HepG2 (cell line): ENCODE results near the gene ZNF512B. TPM values are rescaled to one million over a fixed set of nuclear protein-coding genes. Genes with fewer than 3 reads are reported as not detected.
A peak's percentile ranks its signal among the peaks of the same experiment; 100 is the strongest.

Experiments used
- AKAP8 ChIP-seq: sonication (generic); formaldehyde crosslinking; IDR thresholded peaks from 2 replicates; pipeline ENCODE4 v1.5.1; 2020; ENCODE audit warnings: mild to moderate bottlenecking, missing genetic modification reagents
- BHLHE40 ChIP-seq: IDR thresholded peaks from 2 replicates; pipeline ENCODE4 v1.6.1; 2011; ENCODE audit warnings: low read length, improper control_type of control experiment
- CENPT ChIP-seq: sonication (generic); formaldehyde crosslinking; IDR thresholded peaks from 2 replicates; pipeline ENCODE4 v1.8.0; 2022; ENCODE audit warnings: low read depth, mild to moderate bottlenecking, moderate library complexity, missing genetic modification reagents
- EED ChIP-seq: sonication (generic); formaldehyde crosslinking; IDR thresholded peaks from 2 replicates; pipeline ENCODE4 v1.5.0; 2020; ENCODE audit warnings: mild to moderate bottlenecking, missing genetic modification reagents
- FOXK1 ChIP-seq: sonication (generic); formaldehyde crosslinking; IDR thresholded peaks from 2 replicates; pipeline ENCODE4 v1.4.0; 2020; ENCODE audit warnings: low read depth, missing genetic modification reagents, borderline replicate concordance
- HDAC2 ChIP-seq: sonication (generic); formaldehyde crosslinking; IDR thresholded peaks from 2 replicates; pipeline ENCODE4 v1.4.0; 2020; ENCODE audit warnings: missing genetic modification reagents
- IRF1 ChIP-seq: sonication (generic); formaldehyde crosslinking; IDR thresholded peaks from 2 replicates; pipeline ENCODE4 v1.4.0; 2020; ENCODE audit warnings: low read depth, mild to moderate bottlenecking, missing genetic modification reagents
- MLX ChIP-seq: IDR thresholded peaks from 2 replicates; pipeline ENCODE4 v1.6.1; 2016
- NR2F2 ChIP-seq: IDR thresholded peaks from 2 replicates; pipeline ENCODE4 v1.6.1; 2012; ENCODE audit warnings: low read depth, inconsistent platforms, borderline replicate concordance
- RELA ChIP-seq: sonication (generic); formaldehyde crosslinking; IDR thresholded peaks from 2 replicates; pipeline ENCODE4 v1.4.0; 2020; ENCODE audit warnings: missing genetic modification reagents
- RFXAP ChIP-seq: sonication (generic); formaldehyde crosslinking; IDR thresholded peaks from 2 replicates; pipeline ENCODE4 v1.4.0; 2020; ENCODE audit warnings: missing genetic modification reagents, borderline replicate concordance
- SAFB2 ChIP-seq: sonication (generic); formaldehyde crosslinking; IDR thresholded peaks from 2 replicates; pipeline ENCODE4 v1.5.1; 2020; ENCODE audit warnings: missing genetic modification reagents, low read depth, mild to moderate bottlenecking, borderline replicate concordance
- SNRNP70 ChIP-seq: fragments of 200-400 bp; formaldehyde crosslinking; IDR thresholded peaks from 2 replicates; pipeline ENCODE4 v1.6.1; 2017; ENCODE audit warnings: mild to moderate bottlenecking, low read depth, low read length, moderate library complexity
- STAG1 ChIP-seq: sonication (generic); formaldehyde crosslinking; IDR thresholded peaks from 2 replicates; pipeline ENCODE4 v1.4.0; 2020; ENCODE audit warnings: missing genetic modification reagents
- THYN1 ChIP-seq: sonication (generic); formaldehyde crosslinking; IDR thresholded peaks from 2 replicates; pipeline ENCODE4 v1.8.1; 2023; ENCODE audit warnings: low read depth, mild to moderate bottlenecking, moderate library complexity, missing genetic modification reagents, borderline replicate concordance
- ZFP36L1 ChIP-seq: sonication (generic); formaldehyde crosslinking; IDR thresholded peaks from 2 replicates; pipeline ENCODE4 v1.8.0; 2022; ENCODE audit warnings: mild to moderate bottlenecking, missing genetic modification reagents, moderate library complexity
- ZNF101 ChIP-seq: sonication (generic); formaldehyde crosslinking; IDR thresholded peaks from 2 replicates; pipeline ENCODE4 v1.4.0; 2020; ENCODE audit warnings: mild to moderate bottlenecking, low read depth, missing genetic modification reagents, borderline replicate concordance
- ZNF124 ChIP-seq: sonication (generic); formaldehyde crosslinking; IDR thresholded peaks from 2 replicates; pipeline ENCODE4 v1.4.0; 2020; ENCODE audit warnings: missing genetic modification reagents
- ZNF232 ChIP-seq: sonication (generic); formaldehyde crosslinking; IDR thresholded peaks from 2 replicates; pipeline ENCODE4 v1.4.0; 2020; ENCODE audit warnings: missing genetic modification reagents, borderline replicate concordance
- ZNF44 ChIP-seq: sonication (generic); formaldehyde crosslinking; IDR thresholded peaks from 2 replicates; pipeline ENCODE4 v1.5.1; 2020; ENCODE audit warnings: mild to moderate bottlenecking, missing genetic modification reagents
- ZNF451 ChIP-seq: sonication (generic); formaldehyde crosslinking; IDR thresholded peaks from 2 replicates; pipeline ENCODE4 v1.5.0; 2020; ENCODE audit warnings: mild to moderate bottlenecking, missing genetic modification reagents
- ZNF543 ChIP-seq: sonication (generic); formaldehyde crosslinking; IDR thresholded peaks from 2 replicates; pipeline ENCODE4 v1.4.0; 2020; ENCODE audit warnings: mild to moderate bottlenecking, missing genetic modification reagents
- polyA plus RNA-seq, 8 experiments: library from polyadenylated mRNA; depleted of rRNA in 3 of 8; stranded (reverse) in 7 of 8; unstranded in 1 of 8; fragments of >200 nt; fragmentation: Illumina TruSeq in 4 of 8; extraction: Trizol in 4 of 8; gene quantifications; 2 replicates each; pipeline versions ENCODE4 v1.2.1 to v1.2.3, GENCODE V29; 2011 to 2016; ENCODE audit warnings: low read depth in 4 of 8, missing spikeins in 1 of 8, mixed read lengths in 1 of 8; ENCODE audit not compliant: insufficient read depth in 1 of 8
- total RNA-seq, 5 experiments: library from RNA; depleted of rRNA; stranded (reverse); fragments of >200 nt; fragmentation: Illumina TruSeq; extraction: Trizol; gene quantifications; 2 replicates each; pipeline ENCODE4 v1.2.3, GENCODE V29; 2016; ENCODE audit warnings: low read depth in 1 of 5
- TF ChIP-seq, protein P1 (sequence below): sonication (generic); formaldehyde crosslinking; IDR thresholded peaks from 2 replicates; pipeline ENCODE4 v1.4.0; 2020; ENCODE audit warnings: mild to moderate bottlenecking, low read depth, missing genetic modification reagents

The ZNF512B gene
- total and polyA plus RNA-seq, 2 of the 13 experiments (the other 11 are each of a cell fraction or from before 2014, with no cell fraction given), result 11.5 to 30.6 TPM

- no peak for TF ChIP-seq STAG1 (CRISPR knock-in tag)
- TF ChIP-seq, protein P1, sequence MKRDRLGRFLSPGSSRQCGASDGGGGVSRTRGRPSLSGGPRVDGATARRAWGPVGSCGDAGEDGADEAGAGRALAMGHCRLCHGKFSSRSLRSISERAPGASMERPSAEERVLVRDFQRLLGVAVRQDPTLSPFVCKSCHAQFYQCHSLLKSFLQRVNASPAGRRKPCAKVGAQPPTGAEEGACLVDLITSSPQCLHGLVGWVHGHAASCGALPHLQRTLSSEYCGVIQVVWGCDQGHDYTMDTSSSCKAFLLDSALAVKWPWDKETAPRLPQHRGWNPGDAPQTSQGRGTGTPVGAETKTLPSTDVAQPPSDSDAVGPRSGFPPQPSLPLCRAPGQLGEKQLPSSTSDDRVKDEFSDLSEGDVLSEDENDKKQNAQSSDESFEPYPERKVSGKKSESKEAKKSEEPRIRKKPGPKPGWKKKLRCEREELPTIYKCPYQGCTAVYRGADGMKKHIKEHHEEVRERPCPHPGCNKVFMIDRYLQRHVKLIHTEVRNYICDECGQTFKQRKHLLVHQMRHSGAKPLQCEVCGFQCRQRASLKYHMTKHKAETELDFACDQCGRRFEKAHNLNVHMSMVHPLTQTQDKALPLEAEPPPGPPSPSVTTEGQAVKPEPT, result no peak; the same call in 1 of the 2 replicates
- TF ChIP-seq ZNF232, result 0 out of 2 replicates have a peak, but pooled peaks have one; percentile 17
- TF ChIP-seq NR2F2, result 0 out of 2 replicates have a peak, but pooled peaks have one; percentile 11
- TF ChIP-seq BHLHE40, result peak; percentile 43
- no peak for TF ChIP-seq MLX (CRISPR knock-in tag)
- 0 out of 2 replicates have a peak, but pooled peaks have one; percentile 10 for TF ChIP-seq IRF1
- TF ChIP-seq ZNF101 (CRISPR knock-in tag), result 0 out of 2 replicates have a peak, but pooled peaks have one; percentile 56
- no peak for TF ChIP-seq FOXK1
- TF ChIP-seq SAFB2 (CRISPR knock-in tag), result peak; percentile 78; the same call in 1 of the 2 replicates
- TF ChIP-seq RELA, result no peak
- TF ChIP-seq CENPT, result 0 out of 2 replicates have a peak, but pooled peaks have one; percentile 69
- TF ChIP-seq ZNF451 (CRISPR knock-in tag), result no peak
- TF ChIP-seq EED (CRISPR knock-in tag), result 0 out of 2 replicates have a peak, but pooled peaks have one; percentile 23
- no peak for TF ChIP-seq SNRNP70
- peak; percentile 44 for TF ChIP-seq ZFP36L1 (CRISPR knock-in tag)
- no peak for TF ChIP-seq ZNF124
- peak; percentile 27; the same call in 1 of the 2 replicates for TF ChIP-seq RFXAP
- TF ChIP-seq ZNF543 (CRISPR knock-in tag), result peak; percentile 19; the same call in 1 of the 2 replicates
- TF ChIP-seq HDAC2, result no peak
- 0 out of 2 replicates have a peak, but pooled peaks have one; percentile 79 for TF ChIP-seq THYN1 (CRISPR knock-in tag)
- 0 out of 2 replicates have a peak, but pooled peaks have one; percentile 32 for TF ChIP-seq ZNF44 (CRISPR knock-in tag)
- TF ChIP-seq AKAP8 (CRISPR knock-in tag), result peak; percentile 0; the same call in 1 of the 2 replicates
These were observed 10.6 kb upstream of the ZNF512B start (continued) for GRCh38 chr20:63980317-63980805.
